Liver (tissue), 9 donors: ENCODE data around the gene HIVEP2. TPM values are rescaled to one million over a fixed set of nuclear protein-coding genes. Genes with fewer than 3 reads are reported as not detected.

Experiments used
- DNase-seq: peaks from one replicate; pipeline ENCODE4 v3.0.0-alpha.2; 2017; ENCODE audit warnings: low spot score
- H3K27ac ChIP-seq, 2 donors: one replicate each; pipeline ENCODE4 v1.7.0; 2013; ENCODE audit warnings: inconsistent platforms in 2 of 2, low read length in 2 of 2, control low read depth in 1 of 2, low read depth in 1 of 2, mild to moderate bottlenecking in 1 of 2
- H3K27me3 ChIP-seq, 4 donors: one replicate each; pipeline versions ENCODE4 v1.6.1 to v1.7.0; 2013; ENCODE audit warnings: low read length in 3 of 4, inconsistent platforms in 1 of 4, mild to moderate bottlenecking in 1 of 4, moderate library complexity in 1 of 4; ENCODE audit not compliant: control insufficient read depth in 4 of 4, insufficient read depth in 4 of 4
- H3K36me3 ChIP-seq, 4 donors: one replicate each; pipeline versions ENCODE4 v1.6.1 to v1.7.0; 2013; ENCODE audit warnings: low read length in 3 of 4, mild to moderate bottlenecking in 3 of 4, low read depth in 1 of 4, moderate library complexity in 1 of 4; ENCODE audit not compliant: control insufficient read depth in 4 of 4, insufficient read depth in 3 of 4
- H3K4me1 ChIP-seq, 4 donors: one replicate each; pipeline versions ENCODE4 v1.6.1 to v1.7.0; 2013; ENCODE audit warnings: low read length in 3 of 4, mild to moderate bottlenecking in 3 of 4, moderate library complexity in 1 of 4; ENCODE audit not compliant: control insufficient read depth in 4 of 4, insufficient read depth in 4 of 4
- H3K4me3 ChIP-seq, 3 donors: one replicate each; pipeline versions ENCODE4 v1.6.1 to v1.7.0; 2013; ENCODE audit warnings: low read length in 3 of 3, control low read depth in 1 of 3, low read depth in 1 of 3, mild to moderate bottlenecking in 1 of 3
- H3K9ac ChIP-seq, 2 donors: one replicate each; pipeline ENCODE4 v1.7.0; 2013; ENCODE audit warnings: low read length in 2 of 2, mild to moderate bottlenecking in 2 of 2, moderate library complexity in 2 of 2, control low read depth in 1 of 2, low read depth in 1 of 2
- H3K9me3 ChIP-seq, 4 donors: one replicate each; pipeline versions ENCODE4 v1.6.1 to v1.7.0; 2013; ENCODE audit warnings: low read length in 3 of 4; ENCODE audit not compliant: control insufficient read depth in 4 of 4
- ATF3 ChIP-seq: IDR thresholded peaks from 2 replicates; pipeline ENCODE4 v1.6.1; 2016; ENCODE audit warnings: antibody characterized with exemption
- EGR1 ChIP-seq, 2 donors: IDR thresholded peaks; 2 replicates each; pipeline ENCODE4 v1.6.1; 2016 to 2018; ENCODE audit warnings: antibody characterized with exemption in 2 of 2, low read depth in 2 of 2
- FOXA1 ChIP-seq: IDR thresholded peaks from 2 replicates; pipeline ENCODE4 v1.6.1; 2016; ENCODE audit warnings: antibody characterized with exemption
- FOXA2 ChIP-seq: IDR thresholded peaks from 2 replicates; pipeline ENCODE4 v1.6.1; 2016; ENCODE audit warnings: antibody characterized with exemption
- GABPA ChIP-seq, 2 donors: IDR thresholded peaks in 1 of 2; conservative IDR thresholded peaks in 1 of 2; 2 replicates each; pipeline ENCODE4 v1.6.1; 2016; ENCODE audit warnings: antibody characterized with exemption in 2 of 2, mild to moderate bottlenecking in 1 of 2, moderate library complexity in 1 of 2
- HNF4A ChIP-seq, 2 donors: conservative IDR thresholded peaks; 2 replicates each; pipeline ENCODE4 v1.6.1; 2016; ENCODE audit warnings: antibody characterized with exemption in 2 of 2, mild to moderate bottlenecking in 2 of 2
- HNF4G ChIP-seq: IDR thresholded peaks from 2 replicates; pipeline ENCODE4 v1.6.1; 2016; ENCODE audit warnings: antibody characterized with exemption
- JUND ChIP-seq, 2 donors: IDR thresholded peaks; 2 replicates each; pipeline ENCODE4 v1.6.1; 2016; ENCODE audit warnings: antibody characterized with exemption in 2 of 2
- NR2F2 ChIP-seq: IDR thresholded peaks from 2 replicates; pipeline ENCODE4 v1.6.1; 2016; ENCODE audit warnings: antibody characterized with exemption
- RAD21 ChIP-seq, 2 donors: IDR thresholded peaks; 2 replicates each; pipeline ENCODE4 v1.6.1; 2016; ENCODE audit warnings: antibody characterized with exemption in 2 of 2, mild to moderate bottlenecking in 2 of 2
- RXRA ChIP-seq, 2 donors: IDR thresholded peaks; 2 replicates each; pipeline ENCODE4 v1.6.1; 2017 to 2018; ENCODE audit warnings: antibody characterized with exemption in 2 of 2, mild to moderate bottlenecking in 1 of 2
- SP1 ChIP-seq: IDR thresholded peaks from 2 replicates; pipeline ENCODE4 v1.6.1; 2018; ENCODE audit warnings: antibody characterized with exemption, mild to moderate bottlenecking
- TAF1 ChIP-seq: conservative IDR thresholded peaks from 2 replicates; pipeline ENCODE4 v1.6.1; 2016; ENCODE audit warnings: antibody characterized with exemption, mild to moderate bottlenecking
- YY1 ChIP-seq: IDR thresholded peaks from 2 replicates; pipeline ENCODE4 v1.6.1; 2016; ENCODE audit warnings: antibody characterized with exemption, mild to moderate bottlenecking
- WGBS: extraction: QIAGEN DNeasy Blood & Tissue Kit; methylation state at CpG from one replicate; pipeline ENCODE4 v1.1.7; 2013; 5-methylcytosine and 5-hydroxymethylcytosine counted together
- polyA plus RNA-seq, 2 donors: library from polyadenylated mRNA; stranded (reverse) in 1 of 2; unstranded in 1 of 2; fragments of 200-250 nt in 1 of 2; fragments of >200 nt in 1 of 2; fragmentation: Nextera tagmentation in 1 of 2; extraction: Ambion mirVana in 1 of 2; gene quantifications; one replicate each; pipeline versions ENCODE4 v1.2.1 to v1.2.3, GENCODE V29; 2013 to 2015
- total RNA-seq, 2 donors: library from RNA; depleted of rRNA; stranded (reverse); fragments of >200 nt; gene quantifications; one replicate each; pipeline ENCODE4 v1.2.3, GENCODE V29; 2014
- TF ChIP-seq, protein P1 (sequence below): IDR thresholded peaks from 2 replicates; pipeline ENCODE4 v1.6.1; 2016; ENCODE audit warnings: antibody characterized with exemption
- TF ChIP-seq, protein P2 (sequence below): IDR thresholded peaks from 2 replicates; pipeline ENCODE4 v1.6.1; 2016; ENCODE audit warnings: antibody characterized with exemption
- TF ChIP-seq, protein P3 (sequence below): fragments of 150-350 bp; IDR thresholded peaks from 2 replicates; pipeline ENCODE4 v1.5.1; 2017; ENCODE audit warnings: improper control_type of control experiment, low read depth, low read length; ENCODE audit not compliant: missing input control
- donor health status: healthy.
- donor health status: healthy.
- donor health status: healthy.
- donor health status: healthy.
- donor health status: healthy.

HIVEP2 gene
- total and polyA plus RNA-seq, 4 donors: 0.82 to 6.6 (median 1.3) TPM

GRCh38 chr6:142956726-142957125, 11.8 kb upstream of the HIVEP2 start (continued):
- TF ChIP-seq ATF3: no peak
- no peak for TF ChIP-seq HNF4A (conservative IDR thresholded peaks at IDR 0.05)
- no peak for TF ChIP-seq FOXA1
- TF ChIP-seq EGR1 (IDR thresholded peaks at IDR 0.05; ENCODE audit: low read depth in 2 of 2): no peak
- TF ChIP-seq, protein P1, sequence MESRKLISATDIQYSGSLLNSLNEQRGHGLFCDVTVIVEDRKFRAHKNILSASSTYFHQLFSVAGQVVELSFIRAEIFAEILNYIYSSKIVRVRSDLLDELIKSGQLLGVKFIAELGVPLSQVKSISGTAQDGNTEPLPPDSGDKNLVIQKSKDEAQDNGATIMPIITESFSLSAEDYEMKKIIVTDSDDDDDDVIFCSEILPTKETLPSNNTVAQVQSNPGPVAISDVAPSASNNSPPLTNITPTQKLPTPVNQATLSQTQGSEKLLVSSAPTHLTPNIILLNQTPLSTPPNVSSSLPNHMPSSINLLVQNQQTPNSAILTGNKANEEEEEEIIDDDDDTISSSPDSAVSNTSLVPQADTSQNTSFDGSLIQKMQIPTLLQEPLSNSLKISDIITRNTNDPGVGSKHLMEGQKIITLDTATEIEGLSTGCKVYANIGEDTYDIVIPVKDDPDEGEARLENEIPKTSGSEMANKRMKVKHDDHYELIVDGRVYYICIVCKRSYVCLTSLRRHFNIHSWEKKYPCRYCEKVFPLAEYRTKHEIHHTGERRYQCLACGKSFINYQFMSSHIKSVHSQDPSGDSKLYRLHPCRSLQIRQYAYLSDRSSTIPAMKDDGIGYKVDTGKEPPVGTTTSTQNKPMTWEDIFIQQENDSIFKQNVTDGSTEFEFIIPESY: no peak
- TF ChIP-seq TAF1: no peak
- no peak for TF ChIP-seq NR2F2

DNA sequence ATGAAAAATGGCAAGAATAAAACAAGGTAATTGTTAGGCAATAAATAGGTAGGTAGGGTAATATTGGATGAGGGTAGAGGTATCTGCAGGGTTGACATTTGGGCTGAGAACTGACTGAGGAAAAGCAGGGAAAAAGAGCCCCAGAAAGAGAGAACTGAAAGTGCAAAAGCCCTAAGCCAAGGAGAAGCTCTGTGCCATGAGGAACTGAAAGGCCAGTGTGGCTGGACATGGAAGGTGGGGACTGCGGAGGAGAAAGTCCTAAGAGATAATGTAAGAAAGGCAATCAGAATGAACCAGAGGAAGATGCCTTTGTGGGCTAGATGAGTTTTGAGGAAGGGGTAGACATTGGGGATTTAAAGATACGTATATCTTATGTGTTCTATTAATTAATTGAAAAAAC, 9.9 kb upstream of the HIVEP2 start:
- no peak overlapping the region for H3K27ac ChIP-seq
- no peak overlapping the region for H3K9ac ChIP-seq
- H3K36me3 ChIP-seq: no peaks in the 10 kb centered on the region
- 91% methylated on average over 2 of the region's 2 CpGs for WGBS
- no peak overlapping the region for H3K4me3 ChIP-seq
- no peaks in the 10 kb centered on the region for H3K9me3 ChIP-seq
- no peak for TF ChIP-seq YY1
- TF ChIP-seq, protein P2, sequence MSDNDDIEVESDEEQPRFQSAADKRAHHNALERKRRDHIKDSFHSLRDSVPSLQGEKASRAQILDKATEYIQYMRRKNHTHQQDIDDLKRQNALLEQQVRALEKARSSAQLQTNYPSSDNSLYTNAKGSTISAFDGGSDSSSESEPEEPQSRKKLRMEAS: no peak
- no peak for TF ChIP-seq SP1
- no peak for TF ChIP-seq JUND (IDR thresholded peaks at IDR 0.05)
- no peak for TF ChIP-seq RAD21 (IDR thresholded peaks at IDR 0.05)
- no peak for TF ChIP-seq FOXA1
- no peak for TF ChIP-seq EGR1 (IDR thresholded peaks at IDR 0.05; ENCODE audit: low read depth in 2 of 2)
- TF ChIP-seq NR2F2: no peak
- no peak for TF ChIP-seq ATF3
- TF ChIP-seq, protein P3, sequence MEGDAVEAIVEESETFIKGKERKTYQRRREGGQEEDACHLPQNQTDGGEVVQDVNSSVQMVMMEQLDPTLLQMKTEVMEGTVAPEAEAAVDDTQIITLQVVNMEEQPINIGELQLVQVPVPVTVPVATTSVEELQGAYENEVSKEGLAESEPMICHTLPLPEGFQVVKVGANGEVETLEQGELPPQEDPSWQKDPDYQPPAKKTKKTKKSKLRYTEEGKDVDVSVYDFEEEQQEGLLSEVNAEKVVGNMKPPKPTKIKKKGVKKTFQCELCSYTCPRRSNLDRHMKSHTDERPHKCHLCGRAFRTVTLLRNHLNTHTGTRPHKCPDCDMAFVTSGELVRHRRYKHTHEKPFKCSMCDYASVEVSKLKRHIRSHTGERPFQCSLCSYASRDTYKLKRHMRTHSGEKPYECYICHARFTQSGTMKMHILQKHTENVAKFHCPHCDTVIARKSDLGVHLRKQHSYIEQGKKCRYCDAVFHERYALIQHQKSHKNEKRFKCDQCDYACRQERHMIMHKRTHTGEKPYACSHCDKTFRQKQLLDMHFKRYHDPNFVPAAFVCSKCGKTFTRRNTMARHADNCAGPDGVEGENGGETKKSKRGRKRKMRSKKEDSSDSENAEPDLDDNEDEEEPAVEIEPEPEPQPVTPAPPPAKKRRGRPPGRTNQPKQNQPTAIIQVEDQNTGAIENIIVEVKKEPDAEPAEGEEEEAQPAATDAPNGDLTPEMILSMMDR: no peak
- TF ChIP-seq HNF4G: no peak
- TF ChIP-seq HNF4A (conservative IDR thresholded peaks at IDR 0.05): no peak
- TF ChIP-seq RXRA (IDR thresholded peaks at IDR 0.05): no peak
- no peak for TF ChIP-seq GABPA (IDR thresholded peaks at IDR 0.05 in 1 of 2, conservative IDR thresholded peaks at IDR 0.05 in 1 of 2)
- TF ChIP-seq, protein P1: no peak
- no peak for TF ChIP-seq FOXA2
- no peaks in the 10 kb centered on the region for H3K27me3 ChIP-seq
- no peak for DNase-seq
- H3K4me1 ChIP-seq: peaks cover 0 to 8% (median 4%) of the 10 kb centered on the region in 4 donors
